GF-D8 (cell line): ENCODE results near the gene TTLL5.

ENCODE experiments used
- DNase-seq: peaks from one replicate; lab custom pipeline; 2025; lab: John Stamatoyannopoulos, UW

Gene TTLL5

GRCh38 chr14:75794615-75795038 lies 133.6 kb downstream of the TTLL5 start:
- DNase-seq, result no peak

- DNase-seq, result no peak
These were observed 139.7 kb downstream of the TTLL5 start for GRCh38 chr14:75800792-75801191.

DNA sequence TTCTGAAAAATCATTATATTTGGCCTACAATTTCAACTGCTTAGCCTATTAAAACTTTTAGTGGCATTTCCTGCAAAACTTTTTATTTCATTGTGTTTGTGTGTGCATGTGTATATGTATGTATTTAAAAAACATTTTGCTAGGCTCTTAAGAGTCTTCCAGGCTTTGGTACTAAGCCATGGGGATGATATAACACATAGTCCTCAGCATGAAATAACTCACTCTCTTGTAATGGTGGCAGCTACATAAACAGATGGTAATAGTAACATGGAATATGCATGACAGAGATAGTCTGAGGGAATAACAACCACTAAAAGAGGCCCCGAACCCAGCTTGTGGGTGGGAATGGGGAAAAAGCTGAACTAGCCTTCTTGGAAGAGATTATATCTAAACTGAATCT lies 141.4 kb downstream of the TTLL5 start:
- DNase-seq, result no peak

DNA sequence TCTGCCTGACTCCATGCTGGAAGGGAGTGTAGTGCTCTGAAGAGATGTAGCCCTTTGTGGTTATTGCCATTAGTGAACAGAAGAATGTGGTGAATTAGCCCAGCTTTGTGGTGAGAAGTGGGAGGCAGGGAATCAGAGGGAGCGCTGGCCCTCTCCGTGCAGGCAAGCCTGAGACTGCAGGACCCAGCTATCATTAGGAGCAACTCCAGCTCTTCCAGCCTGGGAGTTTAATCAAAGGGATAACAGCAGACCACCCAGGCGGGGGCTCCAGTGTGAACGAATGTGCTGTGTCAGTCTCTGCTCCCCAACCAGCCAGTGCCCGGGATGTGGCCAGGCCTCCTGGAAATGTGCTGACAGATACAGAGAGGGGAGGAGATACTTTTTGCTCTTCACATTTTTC lies 142.7 kb downstream of the TTLL5 start:
- no peak for DNase-seq

GRCh38 chr14:75804570-75805275 lies 143.7 kb downstream of the TTLL5 start:
- no peak for DNase-seq

- no peak for DNase-seq
These were observed 144.6 kb downstream of the TTLL5 start for GRCh38 chr14:75805646-75806045.

- DNase-seq, result no peak
These were observed 145.3 kb downstream of the TTLL5 start for GRCh38 chr14:75806352-75806832.

DNA sequence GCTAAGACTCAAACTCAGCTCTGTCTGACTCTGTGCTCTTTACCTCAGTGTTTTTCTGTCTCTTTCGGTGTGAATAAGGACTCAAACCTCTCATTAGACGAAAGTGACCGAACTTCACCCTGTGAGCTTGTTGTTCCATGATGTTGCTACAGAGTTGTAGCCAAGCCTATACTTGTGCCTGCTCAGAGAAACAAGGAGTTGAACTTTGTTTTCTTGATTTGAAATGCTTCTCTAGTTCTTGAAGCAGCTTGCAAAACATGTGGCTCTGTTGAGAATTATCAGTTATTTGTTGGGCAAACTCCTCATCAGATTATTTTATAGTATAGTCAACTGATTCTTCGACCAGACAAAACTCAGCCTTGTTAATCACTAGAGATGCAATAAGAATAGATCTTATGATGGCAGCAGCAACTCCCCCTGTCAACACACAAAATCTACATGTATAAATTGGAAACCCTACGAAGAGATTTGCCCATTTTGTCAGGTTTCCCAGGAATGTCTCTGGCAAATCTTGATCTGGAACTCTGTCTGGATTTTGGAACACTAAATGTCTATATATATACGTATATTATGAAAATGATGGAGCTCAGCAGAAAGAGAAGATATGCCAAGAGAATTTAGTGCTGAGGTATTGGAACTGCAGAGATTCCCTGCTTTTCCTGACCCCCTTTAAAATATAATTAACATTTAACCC lies 146.8 kb downstream of the TTLL5 start:
- DNase-seq, result no peak

GRCh38 chr14:75811136-75811829 lies 150.2 kb downstream of the TTLL5 start:
- DNase-seq, result no peak

- no peak for DNase-seq
These were observed 150.9 kb downstream of the TTLL5 start for GRCh38 chr14:75811872-75812499.

GRCh38 chr14:75812622-75813021 lies 151.6 kb downstream of the TTLL5 start:
- DNase-seq, result no peak

DNA sequence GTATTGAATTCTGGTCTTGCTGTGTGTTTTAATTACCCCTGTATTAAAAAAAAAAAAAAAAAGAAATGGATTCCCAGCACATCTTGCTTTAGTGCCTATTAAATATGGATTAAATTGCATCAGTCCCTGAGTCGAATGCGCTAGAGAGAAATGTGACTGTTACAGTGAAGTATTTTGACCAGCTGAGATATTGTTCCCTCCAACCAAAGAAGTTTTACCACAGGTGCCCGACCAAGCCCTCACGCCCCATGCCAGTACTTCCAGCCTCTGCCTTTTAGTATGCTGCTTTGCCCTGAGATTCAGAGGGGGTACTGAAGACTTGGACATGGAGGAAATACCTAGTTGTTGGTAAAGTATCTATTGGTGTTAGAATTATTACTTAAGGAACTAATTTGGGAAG lies 159.7 kb downstream of the TTLL5 start:
- DNase-seq, result no peak

GRCh38 chr14:75821831-75822521 lies 160.9 kb downstream of the TTLL5 start:
- no peak for DNase-seq

- DNase-seq, result no peak
These were observed 161.6 kb downstream of the TTLL5 start for GRCh38 chr14:75822522-75823141.

GRCh38 chr14:75823334-75823733 lies 162.3 kb downstream of the TTLL5 start:
- no peak for DNase-seq

DNA sequence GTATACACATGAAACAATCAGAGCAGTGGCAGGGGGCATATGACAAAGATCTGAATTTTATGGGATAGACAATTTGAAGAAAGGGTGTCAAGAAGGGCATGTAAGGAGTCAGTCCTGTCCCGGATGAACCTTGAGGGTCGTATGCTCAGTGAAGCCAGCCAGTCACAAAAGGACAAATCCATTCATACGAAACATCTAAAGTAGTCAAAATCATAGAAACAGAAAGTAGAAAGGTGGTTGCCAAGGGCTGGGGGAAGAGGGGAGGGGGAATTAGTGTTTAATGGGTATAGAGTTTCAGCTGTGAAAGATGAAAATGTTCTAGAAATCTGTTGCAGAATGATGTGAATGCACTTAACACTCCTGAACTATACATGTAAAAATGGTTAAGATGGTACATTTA lies 163.3 kb downstream of the TTLL5 start:
- no peak for DNase-seq

GRCh38 chr14:75825147-75825592 lies 164.1 kb downstream of the TTLL5 start:
- DNase-seq, result no peak

GRCh38 chr14:75826599-75826998 lies 165.6 kb downstream of the TTLL5 start:
- no peak for DNase-seq

DNA sequence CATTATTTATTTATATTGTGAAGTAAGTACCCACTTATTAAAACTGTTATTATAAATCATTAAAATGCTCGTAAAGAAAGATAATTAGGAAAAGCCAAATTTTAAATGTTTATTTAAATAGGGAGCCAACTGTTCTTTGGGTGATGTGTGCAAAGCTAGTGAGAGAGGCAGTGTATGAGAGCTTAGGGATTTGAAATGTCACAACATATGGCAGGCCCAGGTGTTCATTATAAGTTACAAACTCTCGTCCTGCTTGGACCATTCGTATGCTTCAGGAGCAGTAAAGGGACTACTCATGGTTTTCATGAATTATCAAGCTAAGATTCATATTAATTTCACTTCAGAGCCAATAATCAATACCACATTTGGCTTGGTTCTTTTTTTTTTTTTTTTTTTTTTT lies 166.3 kb downstream of the TTLL5 start:
- no peak for DNase-seq

DNA sequence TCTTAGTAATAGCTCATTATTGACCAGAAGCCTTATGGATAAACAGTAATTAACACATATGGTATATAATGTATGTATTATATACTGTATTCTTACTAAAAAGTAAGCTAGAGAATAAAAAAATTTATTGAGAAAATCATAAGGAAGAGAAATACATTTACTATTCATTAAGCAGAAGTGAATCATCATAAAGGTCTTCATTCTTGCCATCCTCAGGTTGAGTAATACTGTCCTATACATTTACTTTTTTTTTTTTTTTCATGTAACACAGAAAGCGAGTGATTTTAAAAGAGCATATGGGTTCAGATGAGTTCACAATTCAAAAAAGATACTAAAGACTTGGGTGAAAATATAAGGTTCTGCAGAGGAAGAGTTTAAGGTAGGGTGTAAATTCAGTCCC lies 168.3 kb downstream of the TTLL5 start:
- DNase-seq, result no peak

DNA sequence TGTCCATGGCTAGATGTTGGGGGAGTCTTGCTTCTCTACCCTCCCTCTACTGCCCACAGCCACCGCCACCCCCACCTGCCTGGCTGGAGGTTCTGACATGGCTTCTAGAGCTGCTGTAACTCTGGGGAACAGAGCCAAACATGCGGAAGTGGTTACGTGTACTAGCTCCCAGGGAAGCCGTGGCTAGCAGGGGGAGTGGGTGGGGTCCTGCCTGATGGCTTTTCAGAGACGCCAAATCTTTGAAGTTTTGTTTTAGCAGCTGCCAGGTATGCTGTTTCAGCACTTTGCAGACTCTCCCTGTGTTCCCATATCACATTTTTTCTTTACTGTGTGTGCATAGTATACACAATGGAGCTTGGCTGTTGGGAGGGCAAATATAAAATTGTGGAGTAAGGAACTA lies 170.4 kb downstream of the TTLL5 start:
- no peak for DNase-seq
